NOMO-1 treated with DMSO at 0.1 percent for 48 hours (cell line): ENCODE results near the gene C5orf47.

Experiments used
- DNase-seq: peaks from one replicate; lab custom pipeline; 2025; ENCODE audit not compliant: unreplicated experiment; lab: John Stamatoyannopoulos, UW

The C5orf47 gene

GRCh38 chr5:173969167-173970049 is 19.6 kb upstream of the C5orf47 start:
- no peak for DNase-seq

- DNase-seq: no peak
Measured at GRCh38 chr5:173970878-173971650, 17.9 kb upstream of the C5orf47 start.

GRCh38 chr5:173971681-173972345 is 17.2 kb upstream of the C5orf47 start:
- no peak for DNase-seq

GRCh38 chr5:173972607-173972924 is 16.4 kb upstream of the C5orf47 start:
- no peak for DNase-seq

- DNase-seq: peak; percentile 53
Measured at GRCh38 chr5:173972925-173973615, 15.9 kb upstream of the C5orf47 start.

- DNase-seq: no peak
Measured at GRCh38 chr5:173973616-173973969, 15.4 kb upstream of the C5orf47 start.

- DNase-seq: peak; percentile 20
Measured at GRCh38 chr5:173974688-173975239, 14.2 kb upstream of the C5orf47 start.

GRCh38 chr5:173981185-173981761 is 7.7 kb upstream of the C5orf47 start:
- no peak for DNase-seq

- no peak for DNase-seq
Measured at GRCh38 chr5:173984218-173984617, 4.8 kb upstream of the C5orf47 start.

GRCh38 chr5:173989432-173990082 is 587 bp downstream of the C5orf47 start:
- no peak for DNase-seq

- DNase-seq: no peak
Measured at GRCh38 chr5:173997331-173997730, 8.4 kb downstream of the C5orf47 start.

- DNase-seq: no peak
Measured at GRCh38 chr5:173998531-173998930, 9.6 kb downstream of the C5orf47 start.

- no peak for DNase-seq
Measured at GRCh38 chr5:174000076-174000475, 11.1 kb downstream of the C5orf47 start.

GRCh38 chr5:174003795-174004194 is 14.8 kb downstream of the C5orf47 start:
- DNase-seq: no peak

- DNase-seq: no peak
Measured at GRCh38 chr5:174008922-174009321, 20.0 kb downstream of the C5orf47 start.

- DNase-seq: no peak
Measured at GRCh38 chr5:174010365-174010764, 21.4 kb downstream of the C5orf47 start.

GRCh38 chr5:174011441-174011840 is 22.5 kb downstream of the C5orf47 start:
- DNase-seq: no peak

GRCh38 chr5:174020069-174020927 is 31.3 kb downstream of the C5orf47 start:
- DNase-seq: peak; percentile 4

- no peak for DNase-seq
Measured at GRCh38 chr5:174020928-174021304, 31.9 kb downstream of the C5orf47 start.
